Left lobe of liver (tissue), 2 donors: ENCODE data around the gene XRCC4. TPM values are rescaled to one million over a fixed set of nuclear protein-coding genes. Genes with fewer than 3 reads are reported as not detected.

ENCODE experiments used
- ATAC-seq: fragments of 200-7000 bp; cut with Tn5 transposase; one replicate; pipeline ENCODE4 v1.9.1; 2020; ENCODE audit warnings: mild to moderate bottlenecking, moderate library complexity
- DNase-seq: peaks from one replicate; pipeline ENCODE4 v3.0.0-alpha.2; 2020; ENCODE audit warnings: low spot score
- total RNA-seq: library from RNA; stranded (reverse); gene quantifications from one replicate; pipeline ENCODE4 v1.2.1, GENCODE V29; 2021
- donor health status: DM: no; HTN: no; CAD: no; lungs with moderate emphysema.
- donor health status: DM: no; HTN: yes; CAD: no.

Gene XRCC4
- total RNA-seq, 1 donor from 2014 or later, result 1.8 TPM

DNA sequence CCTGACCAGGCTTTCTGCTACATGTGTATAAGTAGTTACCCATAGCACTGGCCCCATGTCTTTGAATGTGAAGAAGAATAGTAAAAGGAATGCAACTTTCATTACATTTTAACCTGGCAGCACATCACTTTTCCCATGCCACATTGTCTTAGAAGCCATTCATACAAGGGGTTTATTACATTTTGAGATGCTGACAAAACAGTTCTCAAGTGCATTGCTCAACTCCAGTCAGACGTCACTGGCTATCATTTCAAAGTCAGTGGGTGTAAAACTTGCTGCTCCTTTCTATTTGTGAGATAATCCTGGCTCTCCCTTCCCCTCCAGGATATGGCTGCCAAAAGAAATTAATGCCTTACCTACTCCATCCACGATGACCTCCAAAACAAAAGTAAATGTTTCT lies 297.2 kb downstream of the XRCC4 start:
- DNase-seq, result no peak
- ATAC-seq, result no peak

DNA sequence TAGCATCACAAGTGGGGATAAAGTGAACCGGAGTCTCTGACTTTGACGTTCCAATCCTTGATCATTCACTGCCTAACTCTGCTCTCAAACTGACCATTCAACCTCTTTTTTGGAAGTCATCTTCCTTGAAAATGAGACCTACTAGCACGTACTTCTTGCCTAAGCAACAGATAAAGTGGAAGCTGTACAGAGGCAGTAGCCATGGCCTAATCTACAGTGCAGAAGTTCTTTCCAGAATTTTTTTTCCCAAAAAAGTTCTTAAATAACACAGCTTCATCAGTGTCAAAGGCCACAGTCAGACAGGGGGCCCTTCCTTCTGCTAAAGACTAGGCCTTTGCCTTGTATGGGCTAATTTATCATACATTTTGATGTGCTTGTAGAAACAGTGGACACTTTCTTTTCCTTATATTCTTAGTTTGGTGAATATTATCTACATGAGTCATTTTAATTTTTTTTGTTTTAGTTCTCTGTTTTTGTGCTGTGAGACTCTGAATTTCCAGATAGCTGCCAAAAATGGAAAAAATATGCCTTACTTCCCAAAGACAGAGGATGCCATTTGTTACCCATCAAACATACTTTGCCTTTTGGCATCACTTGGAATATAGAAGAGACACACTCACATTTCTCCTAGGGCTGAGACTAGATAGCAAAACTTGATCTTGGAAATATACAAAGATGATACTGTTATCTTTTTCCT lies 297.9 kb downstream of the XRCC4 start:
- DNase-seq (no peak), ATAC-seq (no peak)

DNA sequence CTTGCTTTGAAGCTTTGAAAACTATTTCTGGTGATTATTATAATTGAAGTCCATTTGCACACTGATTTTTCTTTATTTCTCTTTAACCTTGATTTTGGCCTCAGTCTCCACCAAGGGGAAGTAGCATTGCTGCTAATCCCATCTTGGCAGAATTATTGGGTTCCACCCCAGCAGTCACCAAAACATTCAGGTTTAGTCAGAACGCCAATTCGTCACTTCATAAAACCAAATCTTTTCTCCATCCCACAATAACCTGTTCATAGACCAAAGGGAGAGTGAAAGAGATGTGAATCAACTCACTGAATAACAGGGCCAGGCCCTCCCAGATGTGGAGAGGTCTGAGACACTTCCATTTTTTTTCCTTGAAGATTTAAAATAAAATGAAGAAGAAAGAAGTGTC lies 299.1 kb downstream of the XRCC4 start:
- no peak for ATAC-seq

DNA sequence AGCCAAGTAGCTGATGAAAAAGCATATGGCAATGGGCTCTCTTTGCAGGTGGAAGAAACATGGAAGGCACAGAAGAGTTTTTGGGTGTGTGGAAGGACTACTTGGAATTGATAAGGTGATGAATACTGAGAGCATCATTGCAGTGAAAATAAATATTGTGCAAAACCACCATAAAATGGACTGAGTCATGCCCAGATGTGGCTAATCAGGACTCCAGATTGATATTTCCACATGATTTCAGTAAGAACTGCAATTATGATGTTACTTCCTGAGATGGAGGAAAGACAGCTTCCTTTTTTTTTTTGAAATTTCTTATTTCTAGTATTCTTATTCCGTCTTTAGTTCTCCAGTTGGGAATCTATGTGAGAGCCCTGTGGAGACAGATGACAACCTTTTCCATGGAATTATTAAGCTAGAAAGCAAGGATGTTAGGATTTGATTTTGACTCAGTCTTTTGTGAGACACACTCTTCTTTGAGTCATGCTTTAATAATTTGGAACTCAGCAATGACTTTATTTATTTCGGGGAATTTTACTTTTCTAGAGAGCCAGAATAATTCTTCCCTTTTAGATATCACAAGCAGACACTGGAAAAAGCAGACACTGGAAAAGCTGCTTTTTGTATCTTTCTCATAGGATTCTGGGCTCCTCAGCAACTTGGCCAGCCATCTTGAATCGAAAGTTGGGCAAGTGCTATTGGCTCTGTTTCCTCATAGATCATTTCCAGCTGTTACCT lies 300.0 kb downstream of the XRCC4 start:
- ATAC-seq, result no peak
- DNase-seq, result no peak

More for the DNA sequence above, 299.1 kb downstream of the XRCC4 start:
- no peak for DNase-seq

DNA sequence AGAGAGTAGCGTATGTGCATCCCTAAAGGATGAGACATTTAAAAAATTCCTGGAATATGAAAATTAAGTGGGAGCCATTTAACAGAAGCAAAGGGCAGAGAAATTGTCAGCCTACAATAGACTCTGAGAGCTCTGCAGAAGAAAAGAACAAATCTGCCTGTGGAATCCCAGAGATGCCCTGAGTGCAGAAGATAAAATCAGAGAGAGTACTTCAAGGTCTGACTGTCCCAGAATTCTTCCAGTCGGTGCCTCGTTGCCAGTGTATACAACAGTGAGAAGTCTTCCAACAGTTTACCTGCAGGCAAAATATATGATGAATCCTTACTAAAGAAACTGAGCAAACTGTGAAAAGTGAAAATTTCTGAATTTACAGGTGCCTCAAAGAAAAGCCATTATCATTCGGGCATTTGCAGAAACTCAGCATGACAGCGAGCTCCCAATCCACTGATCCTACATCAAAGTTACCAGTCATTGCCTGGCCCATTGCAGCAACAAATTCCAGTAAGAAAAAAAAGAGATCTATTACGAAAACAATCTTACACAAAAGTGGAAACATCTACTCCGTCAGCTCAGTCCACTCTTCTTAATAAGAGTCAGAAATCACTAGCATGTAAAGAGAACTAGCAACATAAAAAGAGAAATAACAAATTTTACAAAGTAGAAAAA lies 301.4 kb downstream of the XRCC4 start:
- no peak for DNase-seq
- no peak for ATAC-seq

DNA sequence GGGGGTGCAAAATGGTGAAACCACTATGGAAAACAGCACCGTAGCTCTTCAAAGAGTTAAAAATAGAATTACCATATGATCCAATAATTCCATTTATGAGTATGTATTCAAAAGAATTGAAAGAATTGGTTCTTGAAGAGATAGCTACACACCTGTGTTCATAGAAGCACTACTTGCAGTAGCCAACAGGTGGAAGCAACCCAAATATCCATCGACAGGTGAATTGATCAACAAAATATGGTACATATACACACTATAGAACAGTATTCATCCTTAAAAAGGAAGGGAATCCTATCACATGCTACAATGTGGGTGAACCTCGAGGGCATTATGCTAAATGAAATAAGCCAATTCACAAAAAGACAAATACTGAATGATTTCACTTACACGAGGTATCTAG lies 308.5 kb downstream of the XRCC4 start:
- no peak for ATAC-seq
- no peak for DNase-seq

DNA sequence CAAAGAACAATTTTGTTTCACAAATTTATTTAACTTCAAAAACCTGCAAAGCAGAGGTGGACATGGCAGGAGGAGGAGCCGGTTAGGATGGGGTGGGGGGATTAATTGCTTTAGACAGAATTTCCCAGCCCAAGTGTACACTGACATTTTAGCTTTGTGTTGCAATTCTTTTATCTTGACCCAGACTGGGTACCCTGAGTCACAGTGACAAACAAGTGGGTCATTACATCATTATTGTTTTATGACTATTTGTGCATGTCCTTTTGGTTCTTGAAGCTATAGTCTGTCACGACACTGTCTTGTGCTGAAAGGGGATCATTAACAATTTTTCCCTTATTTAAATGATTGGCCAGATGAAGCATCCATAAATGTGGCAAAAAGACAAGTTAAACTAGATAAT lies 309.7 kb downstream of the XRCC4 start:
- no peak for ATAC-seq
- no peak for DNase-seq

DNA sequence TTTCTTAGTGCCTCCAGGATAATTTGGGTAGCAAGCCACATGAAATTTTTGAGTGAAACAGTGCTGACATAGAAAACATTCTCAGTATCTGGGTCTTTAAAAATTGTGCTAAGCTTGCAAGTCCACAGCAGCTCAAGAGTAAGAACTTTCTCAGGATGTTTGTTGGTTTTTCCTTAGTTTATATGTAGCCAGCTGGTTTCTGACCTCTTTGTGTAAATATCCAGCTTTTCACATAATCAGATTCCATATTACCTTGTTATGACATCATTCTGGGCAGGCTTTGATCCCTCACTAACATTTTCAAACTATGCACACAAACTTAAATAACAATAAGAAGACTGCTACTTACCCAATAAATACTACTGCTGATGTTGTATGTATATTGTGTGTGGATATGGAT lies 311.3 kb downstream of the XRCC4 start:
- no peak for ATAC-seq

DNA sequence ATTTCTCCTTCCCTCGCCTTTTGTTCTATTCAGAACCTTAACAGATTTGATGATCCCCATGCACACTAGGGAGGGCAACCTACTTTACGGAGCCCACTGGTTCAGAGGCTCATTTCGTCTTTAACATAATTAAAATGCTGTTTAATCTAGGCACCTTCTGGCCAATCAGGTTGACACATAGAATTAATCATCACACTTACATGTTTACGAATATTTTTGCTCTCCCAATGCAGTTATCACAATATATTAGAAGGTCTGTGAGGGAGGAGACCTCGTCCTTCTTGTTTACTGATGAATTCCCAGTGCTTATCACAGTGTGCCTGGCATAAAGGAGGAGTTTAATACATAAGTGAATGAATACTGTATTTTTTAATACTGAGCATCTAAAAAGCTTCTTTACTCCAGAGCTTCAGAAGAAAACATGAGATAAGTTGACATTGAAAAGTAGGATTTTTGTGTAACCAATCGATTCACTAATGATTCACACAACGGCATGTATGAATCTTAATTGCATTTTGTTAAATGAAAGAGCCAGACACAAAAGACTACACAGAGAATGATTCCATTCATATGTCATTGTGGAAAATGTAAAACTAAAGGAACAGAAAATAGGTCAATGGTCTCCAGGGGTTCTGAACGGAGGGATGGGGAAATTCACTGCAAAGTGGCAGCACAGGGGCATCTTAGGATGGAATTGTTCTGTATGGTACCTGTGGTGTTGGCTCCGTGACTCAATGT lies 315.6 kb downstream of the XRCC4 start:
- ATAC-seq (no peak), DNase-seq (no peak)

More for the DNA sequence above, 311.3 kb downstream of the XRCC4 start:
- DNase-seq, result no peak

DNA sequence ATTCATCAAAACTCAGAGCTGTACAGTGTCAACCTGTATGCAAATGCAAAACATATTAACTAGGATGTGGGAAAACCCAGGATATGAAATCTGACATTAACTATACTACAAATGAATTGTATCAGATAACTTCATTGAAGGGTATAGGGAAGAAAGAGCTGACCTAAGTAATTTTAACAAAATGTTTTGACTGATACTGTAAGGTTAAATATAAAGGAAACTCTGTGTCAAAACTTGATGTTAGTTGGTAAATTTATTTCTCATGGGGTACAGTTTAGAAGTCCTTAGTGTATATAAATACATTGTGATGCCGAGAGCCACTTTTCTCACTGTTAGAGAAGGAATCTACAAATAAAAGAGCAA lies 316.1 kb downstream of the XRCC4 start:
- no peak for ATAC-seq
- DNase-seq, result no peak

DNA sequence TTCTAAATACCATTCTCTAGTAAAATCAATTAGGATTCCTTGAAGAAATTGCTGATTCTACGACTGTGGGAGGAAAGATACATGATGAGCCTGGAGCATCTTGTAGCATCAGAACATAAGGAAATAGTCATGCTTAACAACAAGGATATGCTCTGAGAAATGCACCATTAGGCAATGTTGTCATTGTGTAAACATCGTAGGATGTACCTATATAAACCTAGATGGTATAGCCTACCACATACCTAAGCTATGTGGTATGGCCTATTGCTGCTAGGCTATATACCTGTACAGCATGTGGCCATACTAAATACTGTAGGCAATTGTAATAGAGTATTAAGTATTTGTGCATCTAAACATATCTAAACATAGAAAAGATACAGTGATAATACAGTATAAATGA lies 316.8 kb downstream of the XRCC4 start:
- DNase-seq, result no peak
- no peak for ATAC-seq

DNA sequence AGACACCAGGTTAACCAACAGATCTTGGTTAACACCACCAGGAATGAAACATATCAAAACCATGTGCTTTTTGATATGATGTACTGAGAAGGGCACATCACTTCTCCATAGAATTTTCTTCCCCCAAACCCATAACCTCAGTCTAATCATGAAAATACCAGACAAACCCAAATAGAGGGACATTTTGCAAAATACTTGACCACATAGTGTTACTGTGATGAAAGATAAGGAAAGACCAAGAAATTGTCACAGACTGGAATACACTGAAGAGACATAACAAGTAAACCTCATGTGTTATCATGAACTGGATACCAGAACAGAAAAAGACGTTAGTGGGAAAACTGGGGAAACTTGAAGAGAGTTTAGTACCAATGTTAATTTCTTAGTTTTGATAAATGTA lies 319.3 kb downstream of the XRCC4 start:
- no peak for ATAC-seq
- DNase-seq, result no peak

DNA sequence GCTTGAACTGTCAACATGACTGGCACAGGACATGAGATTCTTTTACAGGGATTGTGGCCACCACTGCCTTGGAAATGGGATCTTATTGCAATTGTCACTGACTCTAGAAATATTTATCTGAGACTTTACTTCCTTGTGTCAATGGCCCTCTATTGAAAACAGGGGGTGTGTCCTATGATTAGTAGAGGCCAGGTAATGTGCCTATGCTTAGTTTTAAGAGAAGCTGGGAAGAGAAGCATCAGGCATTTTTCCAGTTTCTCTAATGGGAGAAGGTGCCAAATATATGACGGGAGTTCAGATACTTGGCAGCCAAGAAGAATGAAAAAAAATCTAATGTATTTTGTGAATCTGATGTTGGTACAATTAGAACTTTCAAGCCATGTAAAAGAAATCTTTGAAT lies 320.3 kb downstream of the XRCC4 start:
- no peak for DNase-seq
- no peak for ATAC-seq

DNA sequence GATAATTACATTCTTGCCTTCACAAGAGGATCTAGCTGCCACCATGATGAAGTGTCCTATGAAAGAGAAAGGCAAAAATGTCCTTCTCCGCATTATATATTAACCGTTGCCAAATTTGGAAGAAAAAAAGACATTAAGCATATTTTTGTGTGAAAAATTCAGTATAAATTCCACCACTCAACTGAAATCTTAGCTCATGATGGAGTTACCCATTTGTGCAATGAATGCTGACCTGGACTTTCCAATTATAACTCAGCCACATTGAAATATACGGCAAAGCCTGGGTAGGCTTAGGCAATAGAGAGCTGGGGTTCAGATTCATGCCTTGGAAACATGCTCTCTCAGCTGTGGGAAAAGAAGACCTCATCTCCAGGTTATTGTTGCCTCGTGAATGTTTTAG lies 322.9 kb downstream of the XRCC4 start:
- ATAC-seq (no peak), DNase-seq (no peak)

DNA sequence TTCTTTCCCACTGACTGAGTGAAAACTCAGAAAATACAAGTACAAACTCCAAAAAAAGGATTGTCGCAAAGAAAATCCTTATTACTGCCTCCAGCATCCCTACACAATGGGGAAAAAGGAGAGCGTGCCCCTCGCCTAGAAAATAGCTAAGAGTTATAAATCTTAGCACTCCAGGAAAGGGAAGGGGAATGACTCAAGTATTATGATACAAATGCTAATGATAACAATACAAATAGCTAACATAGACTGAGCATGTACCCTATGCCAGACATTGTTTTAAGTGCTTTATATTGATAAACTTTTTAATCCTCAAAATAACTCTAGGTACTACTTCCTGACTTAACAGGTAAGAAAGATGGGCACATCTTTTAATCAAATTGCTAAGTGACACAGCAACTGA lies 323.4 kb downstream of the XRCC4 start:
- no peak for DNase-seq
- ATAC-seq, result no peak

DNA sequence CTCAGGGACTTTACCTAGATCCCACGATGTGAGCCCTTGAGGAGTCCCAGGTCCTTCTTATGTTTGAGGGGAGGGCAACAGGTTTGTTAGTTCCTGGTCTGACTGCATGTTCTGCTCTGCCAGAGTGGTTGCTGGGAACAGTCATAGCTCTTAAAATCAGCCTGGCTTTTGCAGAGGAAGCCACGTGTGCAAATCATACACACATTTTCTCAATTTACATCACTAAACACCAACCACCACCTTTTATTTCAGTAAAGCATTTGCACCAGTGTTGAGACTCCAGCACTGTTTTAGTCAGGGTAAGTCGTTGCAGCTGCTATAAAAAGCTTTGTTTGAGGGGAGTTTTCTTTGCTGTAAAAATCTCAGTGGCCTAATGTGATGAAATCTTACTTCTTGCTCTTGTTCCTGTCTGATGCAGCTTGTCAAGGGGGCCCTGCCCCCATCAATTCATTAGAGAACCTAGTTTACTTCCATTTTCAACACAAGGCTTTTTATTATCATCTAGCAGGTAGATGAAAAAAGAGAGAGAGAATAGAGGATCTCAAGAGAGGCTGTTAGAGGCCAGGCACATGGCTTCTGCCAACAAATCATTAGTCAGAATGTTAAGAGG lies 323.9 kb downstream of the XRCC4 start:
- DNase-seq (no peak), ATAC-seq (no peak)

DNA sequence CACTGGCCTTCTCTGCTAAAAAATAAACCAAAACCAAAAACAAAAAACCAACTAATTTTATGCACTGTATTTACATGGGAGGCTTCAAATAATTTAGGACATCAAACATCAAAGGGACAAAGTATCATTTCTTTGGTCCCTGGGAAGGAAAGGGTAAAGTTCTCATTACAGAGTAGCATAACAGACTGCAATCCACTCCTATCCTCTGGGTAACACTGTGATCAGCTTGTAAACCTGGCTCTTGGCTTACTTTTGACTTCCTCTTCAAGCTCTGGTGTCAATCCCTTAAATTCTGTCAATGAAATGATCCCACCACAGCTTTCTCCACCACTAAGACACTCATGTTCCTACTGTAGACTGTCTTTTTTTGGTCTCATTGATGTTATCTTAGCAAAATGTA lies 324.4 kb downstream of the XRCC4 start:
- DNase-seq (no peak), ATAC-seq (no peak)
